ENCODE measurements around the gene SLC36A4. TPM values are rescaled to one million over a fixed set of nuclear protein-coding genes. Genes with fewer than 3 reads are reported as not detected.

The SLC36A4 gene
- total RNA-seq, 1 experiment from 2014 or later, result 21.1 TPM

DNA sequence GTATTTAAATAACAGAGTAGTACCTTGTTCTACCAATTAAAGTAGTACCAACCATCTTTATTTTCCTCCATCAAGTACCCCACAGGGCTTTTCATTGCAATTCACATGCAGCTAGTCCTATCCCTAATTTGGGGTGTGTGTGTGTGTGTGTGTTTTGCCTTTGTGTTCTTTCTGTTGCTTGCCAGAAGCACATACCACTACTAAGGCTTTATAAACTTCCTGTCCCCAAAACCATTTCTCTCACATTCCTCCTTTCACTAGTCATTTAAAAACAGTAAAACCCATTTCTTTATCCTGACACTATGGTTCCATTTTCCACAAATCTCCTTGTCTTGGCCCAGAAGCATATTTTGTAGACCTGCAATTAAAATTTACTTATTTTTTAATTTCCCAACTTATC lies 54.6 kb downstream of the SLC36A4 start (continued):
- TF ChIP-seq POLR2AphosphoS5 (IDR thresholded peaks at IDR 0.05; ENCODE audit: low read depth, low read length), result no peak
- no peak for TF ChIP-seq YY1 (IDR thresholded peaks at IDR 0.05; ENCODE audit: extremely low read depth, insufficient replicate concordance, low read depth, low read length)
- TF ChIP-seq SRF (IDR thresholded peaks at IDR 0.05; ENCODE audit: low read depth), result no peak

GRCh38 chr11:93133488-93134109 lies 64.2 kb downstream of the SLC36A4 start:
- CTCF ChIA-PET, result no interaction called here
- H3K4me3 ChIP-seq (replicated peaks in 1 of 2; ENCODE audit: low read depth in 1 of 2, low read length in 2 of 2), result no peak overlapping the region
- POLR2A ChIA-PET, result no interaction called here
- no peaks in the 10 kb centered on the region for H3K4me1 ChIP-seq (ENCODE audit: control insufficient read depth in 1 of 2, insufficient read depth in 2 of 2, low read length in 2 of 2)
- TF ChIP-seq POLR2A (IDR thresholded peaks at IDR 0.05; ENCODE audit: borderline replicate concordance, extremely low read depth, insufficient read depth, insufficient read length) (no peak), SRF (IDR thresholded peaks at IDR 0.05; ENCODE audit: low read depth) (no peak), CEBPB (IDR thresholded peaks at IDR 0.05; ENCODE audit: low read depth) (no peak)
- H2AFZ ChIP-seq (ENCODE audit: low read depth, low read length, poor library complexity, severe bottlenecking), result no peak overlapping the region
- no peaks in the 10 kb centered on the region for H3K9me2 ChIP-seq (ENCODE audit: insufficient read depth)
- no peaks in the 10 kb centered on the region for H4K20me1 ChIP-seq (ENCODE audit: insufficient read depth)
- H3K9me3 ChIP-seq (ENCODE audit: control insufficient read depth in 1 of 2, insufficient read depth in 1 of 2, low read depth in 1 of 2, low read length in 2 of 2), result no peaks in the 10 kb centered on the region
- H3K79me2 ChIP-seq (ENCODE audit: insufficient read depth, low read length), result no peaks in the 10 kb centered on the region
- no peak for DNase-seq (ENCODE audit: low read depth, low spot score)
- no peak overlapping the region for H3K9ac ChIP-seq (ENCODE audit: low read length)
- no peak overlapping the region for H3K27ac ChIP-seq (ENCODE audit: low read depth, low read length)
- RAD21 ChIA-PET (ENCODE audit: low non-redundant PET in 1 of 2, low total read pairs in 2 of 2, uncharacterized antibody in 2 of 2, unreplicated experiment in 2 of 2), result no interaction called here
- H3K4me2 ChIP-seq (ENCODE audit: low read length), result no peak overlapping the region
- BruUV-seq (replicated peaks), result no TSS peak
- intact Hi-C loops (cut with micrococcal nuclease), result loop anchor here (5.0 kb wide), 1 partner anchor 89 kb away; no protein-coding TSS in a partner anchor
- no peak for ATAC-seq
- H3K27me3 ChIP-seq (ENCODE audit: insufficient read depth, low read length), result no peaks in the 10 kb centered on the region
- H3K36me3 ChIP-seq (ENCODE audit: control insufficient read depth in 1 of 2, insufficient read depth in 2 of 2, low read length in 2 of 2), result no peaks in the 10 kb centered on the region

DNA sequence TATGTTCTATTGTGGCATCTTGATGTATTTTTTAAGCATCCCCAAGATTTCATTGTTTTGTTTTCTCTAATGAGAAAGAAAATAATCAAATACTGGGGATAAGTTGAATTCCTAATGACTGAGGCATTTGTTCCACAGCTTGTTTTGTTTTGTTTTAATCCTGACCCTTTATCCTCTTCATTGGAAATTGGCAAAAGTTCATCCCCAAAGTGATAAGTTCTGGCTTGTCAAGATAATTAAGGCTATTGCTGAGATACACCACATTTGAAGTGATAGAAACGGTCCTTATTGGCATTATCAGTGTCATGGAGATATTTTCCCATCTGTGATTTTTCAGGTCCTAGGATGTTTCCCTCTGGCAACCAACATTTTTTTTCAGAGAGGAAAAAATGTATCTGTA lies 65.0 kb downstream of the SLC36A4 start:
- Histone ChIP-seq H4K20me1 (ENCODE audit: insufficient read depth) (no peaks in the 10 kb centered on the region), H3K4me2 (ENCODE audit: low read length) (no peak overlapping the region), H3K4me1 (ENCODE audit: control insufficient read depth in 1 of 2, insufficient read depth in 2 of 2, low read length in 2 of 2) (no peaks in the 10 kb centered on the region), H3K27ac (ENCODE audit: low read depth, low read length) (no peak overlapping the region), H3K9me3 (ENCODE audit: control insufficient read depth in 1 of 2, insufficient read depth in 1 of 2, low read depth in 1 of 2, low read length in 2 of 2) (no peaks in the 10 kb centered on the region), H3K36me3 (ENCODE audit: control insufficient read depth in 1 of 2, insufficient read depth in 2 of 2, low read length in 2 of 2) (no peaks in the 10 kb centered on the region), H2AFZ (ENCODE audit: low read depth, low read length, poor library complexity, severe bottlenecking) (no peak overlapping the region), H3K9ac (ENCODE audit: low read length) (no peak overlapping the region), H3K9me2 (ENCODE audit: insufficient read depth) (no peaks in the 10 kb centered on the region), H3K27me3 (ENCODE audit: insufficient read depth, low read length) (no peaks in the 10 kb centered on the region), H3K79me2 (ENCODE audit: insufficient read depth, low read length) (no peaks in the 10 kb centered on the region), H3K4me3 (replicated peaks in 1 of 2; ENCODE audit: low read depth in 1 of 2, low read length in 2 of 2) (no peak overlapping the region)
- POLR2A ChIA-PET, result no interaction called here
- no TSS peak for BruUV-seq (replicated peaks)
- RAD21 ChIA-PET (ENCODE audit: low non-redundant PET in 1 of 2, low total read pairs in 2 of 2, uncharacterized antibody in 2 of 2, unreplicated experiment in 2 of 2), result no interaction called here
- CTCF ChIA-PET, result no interaction called here
- intact Hi-C loops (cut with micrococcal nuclease), result loop anchor here (5.0 kb wide), 1 partner anchor 89 kb away; no protein-coding TSS in a partner anchor
- DNase-seq (ENCODE audit: low read depth, low spot score) (no peak), ATAC-seq (no peak)
- TF ChIP-seq TCF7L2 (IDR thresholded peaks at IDR 0.05; ENCODE audit: borderline replicate concordance, extremely low read depth, insufficient read depth, insufficient read length), result no peak
- TF ChIP-seq RAD21 (IDR thresholded peaks at IDR 0.05; ENCODE audit: low read depth), result no peak
- no peak for TF ChIP-seq SRF (IDR thresholded peaks at IDR 0.05; ENCODE audit: low read depth)
- no peak for TF ChIP-seq CTCF (IDR thresholded peaks at IDR 0.05 in 2 of 3, conservative IDR thresholded peaks at IDR 0.05 in 1 of 3; ENCODE audit: borderline replicate concordance in 1 of 3, insufficient read depth in 1 of 3, low read depth in 2 of 3, low read length in 2 of 3)
- no peak for TF ChIP-seq ATF3 (IDR thresholded peaks at IDR 0.05)
- TF ChIP-seq EZH2phosphoT487 (IDR thresholded peaks at IDR 0.05; ENCODE audit: borderline replicate concordance), result no peak
- no peak for TF ChIP-seq CEBPB (IDR thresholded peaks at IDR 0.05; ENCODE audit: low read depth)
- TF ChIP-seq MAX (IDR thresholded peaks at IDR 0.05), result no peak
- no peak for TF ChIP-seq CBX3 (IDR thresholded peaks at IDR 0.05; ENCODE audit: low read depth)
- TF ChIP-seq EZH2 (IDR thresholded peaks at IDR 0.05), result no peak
- TF ChIP-seq, protein P1, sequence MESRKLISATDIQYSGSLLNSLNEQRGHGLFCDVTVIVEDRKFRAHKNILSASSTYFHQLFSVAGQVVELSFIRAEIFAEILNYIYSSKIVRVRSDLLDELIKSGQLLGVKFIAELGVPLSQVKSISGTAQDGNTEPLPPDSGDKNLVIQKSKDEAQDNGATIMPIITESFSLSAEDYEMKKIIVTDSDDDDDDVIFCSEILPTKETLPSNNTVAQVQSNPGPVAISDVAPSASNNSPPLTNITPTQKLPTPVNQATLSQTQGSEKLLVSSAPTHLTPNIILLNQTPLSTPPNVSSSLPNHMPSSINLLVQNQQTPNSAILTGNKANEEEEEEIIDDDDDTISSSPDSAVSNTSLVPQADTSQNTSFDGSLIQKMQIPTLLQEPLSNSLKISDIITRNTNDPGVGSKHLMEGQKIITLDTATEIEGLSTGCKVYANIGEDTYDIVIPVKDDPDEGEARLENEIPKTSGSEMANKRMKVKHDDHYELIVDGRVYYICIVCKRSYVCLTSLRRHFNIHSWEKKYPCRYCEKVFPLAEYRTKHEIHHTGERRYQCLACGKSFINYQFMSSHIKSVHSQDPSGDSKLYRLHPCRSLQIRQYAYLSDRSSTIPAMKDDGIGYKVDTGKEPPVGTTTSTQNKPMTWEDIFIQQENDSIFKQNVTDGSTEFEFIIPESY (IDR thresholded peaks at IDR 0.05; ENCODE audit: extremely low read depth, insufficient replicate concordance, low read length), result no peak
